NCI-H345 treated with DMSO at 0.1 percent for 48 hours (cell line): ENCODE measurements around the gene TNFRSF6B.

Experiments used
- DNase-seq: peaks from one replicate; lab custom pipeline; 2025; ENCODE audit not compliant: unreplicated experiment; lab: John Stamatoyannopoulos, UW

Gene TNFRSF6B

GRCh38 chr20:63694584-63695423 lies 1.6 kb upstream of the TNFRSF6B start:
- no peak for DNase-seq

GRCh38 chr20:63695424-63696305 lies 787 bp upstream of the TNFRSF6B start:
- DNase-seq: no peak

GRCh38 chr20:63696306-63696627 lies 185 bp upstream of the TNFRSF6B start:
- DNase-seq: no peak

GRCh38 chr20:63697357-63697867 lies 960 bp downstream of the TNFRSF6B start:
- no peak for DNase-seq

- DNase-seq: no peak
Observed at GRCh38 chr20:63697868-63698545, 1.6 kb downstream of the TNFRSF6B start.

- no peak for DNase-seq
Observed at GRCh38 chr20:63698739-63699465, 2.5 kb downstream of the TNFRSF6B start.

GRCh38 chr20:63699466-63700198 lies 3.2 kb downstream of the TNFRSF6B start:
- no peak for DNase-seq

- no peak for DNase-seq
Observed at GRCh38 chr20:63700199-63701050, 4.0 kb downstream of the TNFRSF6B start.

- no peak for DNase-seq
Observed at GRCh38 chr20:63701051-63701328, 4.5 kb downstream of the TNFRSF6B start.

GRCh38 chr20:63701329-63702035 lies 5.0 kb downstream of the TNFRSF6B start:
- DNase-seq: no peak

DNA sequence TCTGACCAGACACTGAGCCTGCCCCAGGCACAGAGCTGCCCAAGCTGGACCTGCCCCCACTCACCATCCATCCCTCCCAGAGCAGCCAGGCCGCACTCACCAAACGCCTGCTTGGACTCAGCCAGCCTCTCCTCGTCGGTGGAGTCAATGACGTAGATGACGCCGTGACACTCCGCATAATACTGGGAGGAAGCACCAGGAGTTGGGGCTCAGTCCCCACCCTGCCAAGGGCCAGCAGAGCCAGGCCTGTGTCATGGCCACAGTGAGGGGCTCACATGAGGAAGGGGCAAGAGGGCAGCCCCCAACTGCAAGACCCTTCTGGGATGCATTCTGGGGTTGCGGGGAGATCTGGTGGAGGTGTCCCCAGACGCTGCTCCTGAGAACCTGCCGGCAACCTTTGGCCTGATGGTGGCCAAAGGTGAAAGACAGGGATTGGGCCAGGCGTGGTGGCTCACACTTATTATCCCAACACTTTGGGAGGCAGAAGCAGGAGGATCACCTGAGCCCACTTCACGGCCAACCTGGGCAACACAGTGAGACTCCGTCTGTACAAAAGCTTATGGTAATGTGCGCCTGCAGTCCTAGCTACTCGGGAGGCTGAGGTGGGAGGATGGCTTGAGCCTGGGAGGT lies 5.7 kb downstream of the TNFRSF6B start:
- no peak for DNase-seq

GRCh38 chr20:63702751-63703470 lies 6.5 kb downstream of the TNFRSF6B start:
- no peak for DNase-seq

GRCh38 chr20:63703471-63703975 lies 7.1 kb downstream of the TNFRSF6B start:
- no peak for DNase-seq

- DNase-seq: no peak
Observed at GRCh38 chr20:63703976-63704748, 7.7 kb downstream of the TNFRSF6B start.

- no peak for DNase-seq
Observed at GRCh38 chr20:63704749-63705117, 8.3 kb downstream of the TNFRSF6B start.

- no peak for DNase-seq
Observed at GRCh38 chr20:63705232-63706026, 9.0 kb downstream of the TNFRSF6B start.
